Vagina (tissue), 2 donors: ENCODE measurements around the gene GALNT17.

ENCODE experiments used
- CTCF ChIP-seq, 3 experiments: fragments of 450-650 bp in 2 of 3; fragments of 200-600 bp in 1 of 3; sonication (generic) in 1 of 3; IDR thresholded peaks; one replicate each; pipeline ENCODE4 v1.5.1; 2017 to 2019; ENCODE audit warnings: antibody characterized with exemption in 3 of 3, mild to moderate bottlenecking in 2 of 3, moderate library complexity in 2 of 3
- POLR2AphosphoS5 ChIP-seq, 2 donors: sonication (generic); formaldehyde crosslinking; IDR thresholded peaks; one replicate each; pipeline ENCODE4 v1.9.0; 2017; ENCODE audit warnings: antibody characterized with exemption in 2 of 2, mild to moderate bottlenecking in 2 of 2, low read depth in 1 of 2; ENCODE audit not compliant: insufficient read depth in 1 of 2

- TF ChIP-seq CTCF (IDR thresholded peaks at IDR 0.05) (no peak), POLR2AphosphoS5 (IDR thresholded peaks at IDR 0.05; ENCODE audit: insufficient read depth in 1 of 2, low read depth in 1 of 2) (no peak)
Measured at GRCh38 chr7:71342202-71342601, 210.3 kb downstream of the GALNT17 start.
